HG02840 (cell line): ENCODE data around the gene PTPRN2.
"Not testable (repeated sequence)": the region's sequence is repeated elsewhere in the genome, so short reads cannot be mapped to it uniquely, and the experiment has no call there.

ENCODE experiments used
- ATAC-seq: cut with Tn5 transposase; IDR thresholded peaks from one replicate; pipeline ENCODE4 v1.9.1; 2021; ENCODE audit warnings: mild to moderate bottlenecking, moderate library complexity, moderate number of reproducible peaks; ENCODE audit not compliant: unreplicated experiment, low FRiP score

Gene PTPRN2

GRCh38 chr7:158239290-158239981 lies 348.2 kb downstream of the PTPRN2 start:
- ATAC-seq: no peak

- ATAC-seq: no peak
Measured at GRCh38 chr7:158238616-158239289, 348.9 kb downstream of the PTPRN2 start.

GRCh38 chr7:158237672-158238335 lies 349.8 kb downstream of the PTPRN2 start:
- no peak for ATAC-seq

- ATAC-seq: no peak
Measured at GRCh38 chr7:158236400-158236799, 351.2 kb downstream of the PTPRN2 start.

GRCh38 chr7:158235862-158236261 lies 351.8 kb downstream of the PTPRN2 start:
- no peak for ATAC-seq

GRCh38 chr7:158229945-158230344 lies 357.7 kb downstream of the PTPRN2 start:
- ATAC-seq: no peak

- no peak for ATAC-seq
Measured at GRCh38 chr7:158228986-158229385, 358.6 kb downstream of the PTPRN2 start.

- ATAC-seq: no peak
Measured at GRCh38 chr7:158228131-158228530, 359.5 kb downstream of the PTPRN2 start.

- no peak for ATAC-seq
Measured at GRCh38 chr7:158227258-158227984, 360.2 kb downstream of the PTPRN2 start.

GRCh38 chr7:158216198-158216597 lies 371.4 kb downstream of the PTPRN2 start:
- no peak for ATAC-seq

GRCh38 chr7:158209435-158209834 lies 378.2 kb downstream of the PTPRN2 start:
- no peak for ATAC-seq

- no peak for ATAC-seq
Measured at GRCh38 chr7:158206341-158206740, 381.3 kb downstream of the PTPRN2 start.

- ATAC-seq: no peak
Measured at GRCh38 chr7:158204453-158204852, 383.2 kb downstream of the PTPRN2 start.

GRCh38 chr7:158203948-158204347 lies 383.7 kb downstream of the PTPRN2 start:
- not testable (repeated sequence) for ATAC-seq

GRCh38 chr7:158194365-158194900 lies 393.2 kb downstream of the PTPRN2 start:
- ATAC-seq: no peak

- ATAC-seq: no peak
Measured at GRCh38 chr7:158193446-158193845, 394.2 kb downstream of the PTPRN2 start.

- no peak for ATAC-seq
Measured at GRCh38 chr7:158192956-158193355, 394.7 kb downstream of the PTPRN2 start.

- ATAC-seq: no peak
Measured at GRCh38 chr7:158192184-158192835, 395.3 kb downstream of the PTPRN2 start.

GRCh38 chr7:158191671-158192070 lies 396.0 kb downstream of the PTPRN2 start:
- ATAC-seq: no peak

- no peak for ATAC-seq
Measured at GRCh38 chr7:158190756-158191155, 396.9 kb downstream of the PTPRN2 start.
